ENCODE results near the gene SCN8A.

SCN8A gene

GRCh38 chr12:51846911-51847642 lies 256.0 kb downstream of the SCN8A start:
- TF ChIP-seq CTCF (IDR thresholded peaks at IDR 0.05; ENCODE audit: extremely low read depth, missing control alignments) = no peak
- DNase-seq (ENCODE audit: low spot score) = peak; percentile 63

GRCh38 chr12:51847643-51848325 lies 256.8 kb downstream of the SCN8A start:
- DNase-seq (ENCODE audit: low spot score) = peak; percentile 62
- no peak for TF ChIP-seq CTCF (IDR thresholded peaks at IDR 0.05; ENCODE audit: extremely low read depth, missing control alignments)

- peak; percentile 50 for DNase-seq (ENCODE audit: low spot score)
- no peak for TF ChIP-seq CTCF (IDR thresholded peaks at IDR 0.05; ENCODE audit: extremely low read depth, missing control alignments)
Measured at GRCh38 chr12:51848326-51848727, 257.3 kb downstream of the SCN8A start, which contains the start of gene FIGNL2. TSS of gene FIGNL2 (minus strand) at chr12:51848718. CDS start at chr12:51822413, 26,305 bp downstream.

- DNase-seq (ENCODE audit: low spot score) = no peak
- no peak for TF ChIP-seq CTCF (IDR thresholded peaks at IDR 0.05; ENCODE audit: extremely low read depth, missing control alignments)
Measured at GRCh38 chr12:51848841-51849735, 258.1 kb downstream of the SCN8A start.

GRCh38 chr12:51850081-51850964 lies 259.3 kb downstream of the SCN8A start:
- no peak for TF ChIP-seq CTCF (IDR thresholded peaks at IDR 0.05; ENCODE audit: extremely low read depth, missing control alignments)
- no peak for DNase-seq (ENCODE audit: low spot score)

- no peak for DNase-seq (ENCODE audit: low spot score)
- TF ChIP-seq CTCF (IDR thresholded peaks at IDR 0.05; ENCODE audit: extremely low read depth, missing control alignments) = no peak
Measured at GRCh38 chr12:51850965-51851299, 259.9 kb downstream of the SCN8A start.
